ENCODE measurements around the gene MYO1D. TPM values are rescaled to one million over a fixed set of nuclear protein-coding genes. Genes with fewer than 3 reads are reported as not detected.

MYO1D gene
- total RNA-seq, 1 experiment from 2014 or later: 35.7 TPM

DNA sequence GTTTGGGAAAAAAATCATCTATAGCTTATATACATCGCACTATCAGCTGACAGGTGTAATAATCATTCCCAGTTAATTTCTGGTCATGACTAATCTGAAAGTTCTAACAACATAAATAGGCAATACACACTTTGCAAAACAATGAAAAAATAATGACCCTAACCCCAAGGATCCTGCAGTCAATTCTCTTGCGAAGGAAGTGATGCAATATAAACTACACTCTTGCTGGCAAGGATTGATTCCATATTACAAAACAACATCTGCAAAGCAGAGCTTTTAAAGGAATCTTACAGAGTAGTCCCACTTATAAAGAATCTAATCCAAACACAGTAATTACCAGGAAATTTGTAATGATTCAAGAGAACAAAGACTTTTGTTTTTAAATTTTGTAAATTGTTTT lies 73.4 kb downstream of the MYO1D start:
- no peaks in the 10 kb centered on the region for H3K9me2 ChIP-seq (ENCODE audit: insufficient read depth)
- TF ChIP-seq EZH2 (IDR thresholded peaks at IDR 0.05): no peak
- no peak for TF ChIP-seq POLR2AphosphoS5 (IDR thresholded peaks at IDR 0.05; ENCODE audit: low read depth, low read length)
- TF ChIP-seq EGR1 (IDR thresholded peaks at IDR 0.05; ENCODE audit: low read depth): no peak
- TF ChIP-seq ELF1 (IDR thresholded peaks at IDR 0.05; ENCODE audit: borderline replicate concordance, low read depth): no peak
- TF ChIP-seq TCF7L2 (IDR thresholded peaks at IDR 0.05; ENCODE audit: borderline replicate concordance, extremely low read depth, insufficient read depth, insufficient read length): no peak
- no peak for TF ChIP-seq POLR2A (IDR thresholded peaks at IDR 0.05; ENCODE audit: borderline replicate concordance, extremely low read depth, insufficient read depth, insufficient read length)
- no peak for TF ChIP-seq FOSL1 (IDR thresholded peaks at IDR 0.05; ENCODE audit: low read depth)
- TF ChIP-seq, protein P1, sequence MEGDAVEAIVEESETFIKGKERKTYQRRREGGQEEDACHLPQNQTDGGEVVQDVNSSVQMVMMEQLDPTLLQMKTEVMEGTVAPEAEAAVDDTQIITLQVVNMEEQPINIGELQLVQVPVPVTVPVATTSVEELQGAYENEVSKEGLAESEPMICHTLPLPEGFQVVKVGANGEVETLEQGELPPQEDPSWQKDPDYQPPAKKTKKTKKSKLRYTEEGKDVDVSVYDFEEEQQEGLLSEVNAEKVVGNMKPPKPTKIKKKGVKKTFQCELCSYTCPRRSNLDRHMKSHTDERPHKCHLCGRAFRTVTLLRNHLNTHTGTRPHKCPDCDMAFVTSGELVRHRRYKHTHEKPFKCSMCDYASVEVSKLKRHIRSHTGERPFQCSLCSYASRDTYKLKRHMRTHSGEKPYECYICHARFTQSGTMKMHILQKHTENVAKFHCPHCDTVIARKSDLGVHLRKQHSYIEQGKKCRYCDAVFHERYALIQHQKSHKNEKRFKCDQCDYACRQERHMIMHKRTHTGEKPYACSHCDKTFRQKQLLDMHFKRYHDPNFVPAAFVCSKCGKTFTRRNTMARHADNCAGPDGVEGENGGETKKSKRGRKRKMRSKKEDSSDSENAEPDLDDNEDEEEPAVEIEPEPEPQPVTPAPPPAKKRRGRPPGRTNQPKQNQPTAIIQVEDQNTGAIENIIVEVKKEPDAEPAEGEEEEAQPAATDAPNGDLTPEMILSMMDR (IDR thresholded peaks at IDR 0.05 in 2 of 3, conservative IDR thresholded peaks at IDR 0.05 in 1 of 3; ENCODE audit: borderline replicate concordance in 1 of 3, insufficient read depth in 1 of 3, low read depth in 2 of 3, low read length in 2 of 3): no peak
- no peaks in the 10 kb centered on the region for H3K9me3 ChIP-seq (ENCODE audit: control insufficient read depth in 1 of 2, insufficient read depth in 1 of 2, low read depth in 1 of 2, low read length in 2 of 2)
- no peaks in the 10 kb centered on the region for H4K20me1 ChIP-seq (ENCODE audit: insufficient read depth)
- ATAC-seq (no peak), DNase-seq (ENCODE audit: low read depth, low spot score) (no peak)
- H3K9ac ChIP-seq (ENCODE audit: low read length): no peak overlapping the region
- ChIA-PET CTCF (interaction anchor here (1.8 kb wide), 1 partner anchor 74 kb away, joined by 5 read pairs; no protein-coding TSS in a partner anchor), POLR2A (no interaction called here), RAD21 (ENCODE audit: low non-redundant PET in 1 of 2, low total read pairs in 2 of 2, uncharacterized antibody in 2 of 2, unreplicated experiment in 2 of 2) (no interaction called here)
- BruUV-seq (replicated peaks): no TSS peak
- H3K4me2 ChIP-seq (ENCODE audit: low read length): no peak overlapping the region
- no peaks in the 10 kb centered on the region for H3K27me3 ChIP-seq (ENCODE audit: insufficient read depth, low read length)
- H3K4me1 ChIP-seq (ENCODE audit: control insufficient read depth in 1 of 2, insufficient read depth in 2 of 2, low read length in 2 of 2): no peaks in the 10 kb centered on the region
- no peak overlapping the region for H3K4me3 ChIP-seq (replicated peaks in 1 of 2; ENCODE audit: low read depth in 1 of 2, low read length in 2 of 2)
- no peak overlapping the region for H3K27ac ChIP-seq (ENCODE audit: low read depth, low read length)
- H2AFZ ChIP-seq (ENCODE audit: low read depth, low read length, poor library complexity, severe bottlenecking): no peak overlapping the region
- intact Hi-C loops (cut with micrococcal nuclease): no loop called here
- no peaks in the 10 kb centered on the region for H3K36me3 ChIP-seq (ENCODE audit: control insufficient read depth in 1 of 2, insufficient read depth in 2 of 2, low read length in 2 of 2)
- no peaks in the 10 kb centered on the region for H3K79me2 ChIP-seq (ENCODE audit: insufficient read depth, low read length)

DNA sequence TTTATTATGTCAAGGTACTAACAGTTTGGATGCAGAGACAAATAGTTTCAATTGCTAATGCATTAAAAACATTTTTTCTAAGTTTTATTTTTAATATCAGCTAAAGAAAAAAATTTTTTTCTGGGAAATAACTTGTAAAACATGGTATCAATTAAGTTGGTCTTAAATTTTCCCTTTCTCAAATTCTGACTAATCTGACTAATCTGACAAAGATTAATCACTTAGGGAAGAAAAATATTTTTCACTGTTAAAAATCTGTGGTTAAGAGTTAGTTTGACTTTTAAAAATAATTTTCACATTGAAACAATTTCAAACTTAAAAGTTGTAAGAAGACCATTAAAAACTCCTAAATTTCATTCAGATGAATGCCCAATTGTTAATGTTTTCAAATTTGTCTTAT lies 74.6 kb downstream of the MYO1D start:
- RAD21 ChIA-PET (ENCODE audit: low non-redundant PET in 1 of 2, low total read pairs in 2 of 2, uncharacterized antibody in 2 of 2, unreplicated experiment in 2 of 2): no interaction called here
- no peaks in the 10 kb centered on the region for H3K79me2 ChIP-seq (ENCODE audit: insufficient read depth, low read length)
- CTCF ChIA-PET: interaction anchor here (1.8 kb wide), 1 partner anchor 75 kb away, joined by 5 read pairs; no protein-coding TSS in a partner anchor
- no peak overlapping the region for H3K4me2 ChIP-seq (ENCODE audit: low read length)
- H3K9me2 ChIP-seq (ENCODE audit: insufficient read depth): no peaks in the 10 kb centered on the region
- no peak for ATAC-seq
- no peaks in the 10 kb centered on the region for H3K36me3 ChIP-seq (ENCODE audit: control insufficient read depth in 1 of 2, insufficient read depth in 2 of 2, low read length in 2 of 2)
- no peak overlapping the region for H3K4me3 ChIP-seq (replicated peaks in 1 of 2; ENCODE audit: low read depth in 1 of 2, low read length in 2 of 2)
- H3K27me3 ChIP-seq (ENCODE audit: insufficient read depth, low read length): no peaks in the 10 kb centered on the region
- H3K9ac ChIP-seq (ENCODE audit: low read length): no peak overlapping the region
- no TSS peak for BruUV-seq (replicated peaks)
- H3K27ac ChIP-seq (ENCODE audit: low read depth, low read length): no peak overlapping the region
- H3K9me3 ChIP-seq (ENCODE audit: control insufficient read depth in 1 of 2, insufficient read depth in 1 of 2, low read depth in 1 of 2, low read length in 2 of 2): no peaks in the 10 kb centered on the region
- H2AFZ ChIP-seq (ENCODE audit: low read depth, low read length, poor library complexity, severe bottlenecking): no peak overlapping the region
- no peaks in the 10 kb centered on the region for H4K20me1 ChIP-seq (ENCODE audit: insufficient read depth)
- H3K4me1 ChIP-seq (ENCODE audit: control insufficient read depth in 1 of 2, insufficient read depth in 2 of 2, low read length in 2 of 2): no peaks in the 10 kb centered on the region
- no peak for DNase-seq (ENCODE audit: low read depth, low spot score)
- POLR2A ChIA-PET: no interaction called here
- intact Hi-C loops (cut with micrococcal nuclease): no loop called here
- no peak for TF ChIP-seq ELF1 (IDR thresholded peaks at IDR 0.05; ENCODE audit: borderline replicate concordance, low read depth)
- TF ChIP-seq SRF (IDR thresholded peaks at IDR 0.05; ENCODE audit: low read depth): no peak
- no peak for TF ChIP-seq EZH2phosphoT487 (IDR thresholded peaks at IDR 0.05; ENCODE audit: borderline replicate concordance)
- no peak for TF ChIP-seq POLR2A (IDR thresholded peaks at IDR 0.05; ENCODE audit: borderline replicate concordance, extremely low read depth, insufficient read depth, insufficient read length)
- TF ChIP-seq REST (IDR thresholded peaks at IDR 0.05; ENCODE audit: low read depth): no peak
- TF ChIP-seq JUND (IDR thresholded peaks at IDR 0.05): no peak
- no peak for TF ChIP-seq CEBPB (IDR thresholded peaks at IDR 0.05; ENCODE audit: low read depth)
- TF ChIP-seq ZFX (IDR thresholded peaks at IDR 0.05): no peak
- TF ChIP-seq YY1 (IDR thresholded peaks at IDR 0.05; ENCODE audit: extremely low read depth, insufficient replicate concordance, low read depth, low read length): no peak
- no peak for TF ChIP-seq ZNF274 (IDR thresholded peaks at IDR 0.05; ENCODE audit: low read depth, low read length)
- TF ChIP-seq TCF7L2 (IDR thresholded peaks at IDR 0.05; ENCODE audit: borderline replicate concordance, extremely low read depth, insufficient read depth, insufficient read length): no peak
- no peak for TF ChIP-seq SP1 (IDR thresholded peaks at IDR 0.05; ENCODE audit: low read depth)

Measured in HCT116 (cell line).